NCI-H446 treated with DMSO at 0.1 percent for 48 hours (cell line): ENCODE measurements around the gene NTM.

ENCODE experiments used
- DNase-seq: peaks from one replicate; lab custom pipeline; 2025; lab: John Stamatoyannopoulos, UW

Gene NTM

GRCh38 chr11:132154781-132155180 lies 784.4 kb downstream of the NTM start:
- DNase-seq = no peak

GRCh38 chr11:132158091-132158490 lies 787.7 kb downstream of the NTM start:
- no peak for DNase-seq

DNA sequence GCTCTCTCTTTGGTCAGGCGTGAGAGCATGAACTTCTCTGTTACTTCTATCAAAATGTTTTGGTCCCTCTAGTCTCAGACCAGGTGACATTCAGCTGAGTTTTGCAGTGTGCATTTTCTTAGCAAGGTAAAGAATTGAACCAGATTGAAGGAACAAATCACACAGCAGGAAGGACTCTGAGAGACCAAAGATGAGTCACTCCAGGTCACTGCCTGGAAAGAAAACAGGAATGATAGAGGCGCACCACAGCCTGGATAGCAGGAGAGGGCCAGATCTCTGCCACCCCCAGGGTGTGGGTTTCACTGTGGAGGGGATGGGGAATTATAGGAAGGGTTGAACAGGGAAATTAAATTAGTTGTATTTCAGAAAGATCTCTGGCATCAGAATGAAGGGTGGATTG lies 788.3 kb downstream of the NTM start:
- DNase-seq = no peak

GRCh38 chr11:132161403-132162078 lies 791.1 kb downstream of the NTM start:
- DNase-seq = no peak

GRCh38 chr11:132168344-132168981 lies 798.0 kb downstream of the NTM start:
- no peak for DNase-seq

GRCh38 chr11:132171031-132171430 lies 800.6 kb downstream of the NTM start:
- no peak for DNase-seq

DNA sequence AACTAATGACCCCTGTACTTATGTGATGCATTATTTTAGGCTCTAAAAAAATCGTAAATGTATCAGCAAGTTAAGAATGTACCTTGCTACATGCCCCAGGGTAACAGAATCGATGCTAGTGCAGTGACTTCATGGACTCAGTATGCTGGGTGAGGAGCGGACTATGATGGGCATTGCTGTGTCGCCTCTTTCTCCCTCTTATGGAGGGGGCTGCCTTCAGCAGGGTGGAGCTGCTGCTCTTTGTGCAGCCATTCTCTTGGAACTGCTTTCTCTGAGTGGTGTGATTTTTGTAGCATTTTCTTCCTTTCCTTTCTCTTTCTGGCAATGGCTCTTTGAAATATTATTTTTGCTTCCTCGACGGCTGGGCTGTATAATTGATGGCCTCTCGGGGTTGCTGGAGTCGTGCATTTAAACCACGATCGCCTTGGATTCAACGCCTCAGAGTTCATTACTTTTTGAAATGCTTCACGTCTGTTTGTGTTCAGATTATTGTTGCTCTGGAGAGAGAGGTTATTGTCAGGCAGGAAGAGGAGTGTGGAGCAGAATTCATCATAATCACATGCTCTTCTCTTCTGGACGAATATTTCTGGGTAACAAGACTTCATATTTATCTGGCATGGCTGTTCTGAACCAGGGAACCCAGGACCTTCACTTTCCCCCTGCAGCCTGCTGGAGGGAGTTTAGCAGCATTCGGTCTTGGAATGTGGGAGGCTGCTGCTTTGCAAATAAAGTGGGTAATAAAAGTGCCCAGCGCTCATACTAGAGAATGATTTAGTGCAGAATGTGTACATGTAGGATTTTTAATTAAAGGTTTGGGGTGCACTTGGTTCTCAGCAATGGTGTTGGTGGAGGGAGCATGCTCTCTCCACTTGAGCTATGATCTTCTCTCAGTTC lies 804.2 kb downstream of the NTM start:
- DNase-seq = no peak

DNA sequence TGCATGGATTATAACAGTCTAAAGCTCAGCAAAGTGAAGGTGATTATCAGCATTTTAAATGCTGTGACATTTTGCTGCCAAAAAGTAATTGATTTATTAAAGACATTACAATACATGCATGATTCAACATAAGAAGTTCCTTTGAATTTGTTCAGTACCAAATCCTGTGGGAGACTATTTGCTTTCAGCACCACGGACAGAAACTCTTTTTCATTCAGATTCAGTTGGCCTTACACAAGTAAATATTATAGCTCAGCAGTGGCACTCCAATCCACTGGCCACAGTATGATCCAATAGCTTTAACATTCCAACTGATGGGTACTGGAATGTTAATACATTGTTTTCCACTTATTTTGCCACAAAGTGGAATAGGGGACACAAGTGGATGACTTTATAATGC lies 806.7 kb downstream of the NTM start:
- DNase-seq = no peak

GRCh38 chr11:132184079-132184478 lies 813.7 kb downstream of the NTM start:
- no peak for DNase-seq

DNA sequence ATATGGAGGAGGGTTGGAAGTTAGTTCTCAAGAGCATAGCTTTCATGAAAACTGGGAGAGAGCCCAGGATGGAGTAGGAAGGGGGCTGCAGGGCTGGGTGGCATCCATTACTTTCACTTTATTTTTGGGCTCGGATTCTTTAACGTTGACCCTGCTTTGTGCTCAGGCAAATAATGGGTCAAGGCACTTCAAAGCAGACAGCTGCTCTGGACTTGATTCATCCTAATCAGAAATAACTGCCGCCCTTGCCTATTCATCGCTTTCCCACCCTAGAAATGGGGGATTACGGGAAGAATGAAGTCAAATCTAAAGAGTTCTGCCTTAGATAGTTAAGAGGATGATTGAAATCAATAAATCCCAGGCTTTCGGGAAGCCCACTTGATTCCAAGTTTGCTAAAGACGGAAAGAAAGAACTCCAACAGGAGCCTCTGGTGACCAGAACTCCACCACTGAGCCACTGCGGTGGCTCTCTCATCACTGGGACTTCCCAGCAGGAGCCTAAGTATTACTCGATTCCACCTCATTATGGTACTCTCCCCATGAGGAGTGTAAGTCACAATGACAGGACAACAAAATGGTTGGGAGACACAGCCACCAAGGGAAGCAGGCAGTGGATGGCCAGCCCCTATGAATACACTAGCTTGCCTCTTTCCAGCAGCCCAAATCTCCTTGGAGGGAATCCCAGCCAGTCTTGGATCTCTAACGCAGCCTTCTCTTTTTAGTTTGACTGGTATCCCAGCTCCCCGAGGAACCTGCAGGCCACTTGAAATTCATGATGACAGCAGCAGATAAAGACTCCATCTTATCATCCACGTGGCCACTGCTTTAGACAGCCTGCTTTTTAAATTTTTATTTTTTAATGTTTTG lies 815.5 kb downstream of the NTM start:
- DNase-seq = no peak

DNA sequence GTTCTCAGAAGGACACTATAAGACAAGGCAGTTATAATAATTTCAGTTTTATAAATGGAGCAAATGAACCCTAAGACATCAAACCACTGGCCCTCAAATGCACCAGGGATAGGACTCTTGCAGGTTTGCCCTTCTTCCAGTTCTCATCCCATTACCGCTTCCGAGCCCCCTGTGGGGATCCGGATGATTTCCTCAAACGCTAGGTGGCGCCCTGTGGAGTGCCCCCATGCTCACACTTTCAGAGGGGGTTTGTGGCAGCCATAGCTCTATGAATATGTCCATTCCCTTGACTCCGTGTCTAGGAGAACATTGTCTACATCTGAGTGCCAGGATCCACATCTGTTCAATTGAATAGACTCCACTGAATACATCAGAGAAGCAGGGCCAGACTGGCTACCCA lies 816.3 kb downstream of the NTM start:
- no peak for DNase-seq

- DNase-seq = no peak
Measured at GRCh38 chr11:132187386-132187785, 817.0 kb downstream of the NTM start.

DNA sequence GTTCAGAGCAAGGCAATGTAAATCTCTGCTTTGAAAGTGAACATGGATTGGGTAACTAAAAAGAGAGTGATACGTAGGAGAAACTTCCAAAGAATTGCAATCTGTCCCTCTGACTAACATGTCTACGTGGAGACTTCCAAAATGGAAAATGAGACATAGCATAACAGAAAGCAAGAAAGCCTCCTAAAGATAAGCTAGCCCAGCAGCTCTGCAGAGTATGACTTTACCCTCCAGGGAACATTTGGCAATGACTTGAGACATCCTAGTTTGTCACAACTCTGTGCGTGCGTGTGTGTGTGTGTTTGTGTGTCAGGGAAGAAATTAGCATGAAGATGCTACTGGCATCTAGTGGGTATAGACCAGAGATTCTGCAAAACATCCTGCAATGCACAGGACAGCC lies 817.4 kb downstream of the NTM start:
- DNase-seq = no peak

- DNase-seq = no peak
Measured at GRCh38 chr11:132196928-132197327, 826.5 kb downstream of the NTM start.

GRCh38 chr11:132200353-132200936 lies 830.0 kb downstream of the NTM start:
- no peak for DNase-seq

DNA sequence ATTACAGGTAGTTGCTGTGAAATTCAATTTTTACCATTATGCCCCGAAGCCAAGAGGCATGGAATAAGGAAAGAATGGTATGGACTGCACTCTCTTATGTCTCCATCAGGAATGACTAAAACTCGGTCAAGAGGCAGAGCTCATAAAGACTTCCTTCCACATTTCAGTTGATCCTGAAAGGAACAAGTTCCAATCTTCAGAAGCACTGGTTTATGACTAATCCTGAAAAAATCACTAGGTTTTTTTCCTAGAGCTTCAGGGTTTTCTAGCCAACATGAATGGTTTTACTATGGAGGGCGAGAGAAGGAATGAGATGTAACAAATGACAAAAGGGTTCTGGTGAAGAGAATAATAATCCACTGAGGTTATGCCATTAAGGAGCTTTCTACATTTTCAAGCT lies 832.2 kb downstream of the NTM start:
- no peak for DNase-seq

GRCh38 chr11:132205006-132205405 lies 834.6 kb downstream of the NTM start:
- no peak for DNase-seq

DNA sequence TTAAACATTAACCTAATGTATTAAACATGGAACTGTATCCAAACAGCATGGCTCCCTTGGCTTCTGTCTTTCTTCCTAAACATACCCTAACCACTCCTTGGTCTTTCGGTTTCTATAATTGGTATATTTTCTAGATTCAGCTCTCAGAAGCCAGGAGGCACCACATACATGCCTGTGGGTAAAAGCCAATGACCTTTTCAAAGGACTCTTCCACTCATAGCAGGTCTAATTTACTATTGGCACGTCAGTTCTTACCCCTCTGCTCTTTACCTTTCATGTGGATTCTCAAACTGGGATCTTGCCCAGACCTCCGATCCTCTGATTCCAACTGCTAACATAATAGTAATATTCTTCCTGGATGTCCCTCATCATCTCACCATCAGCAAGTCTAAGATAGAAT lies 835.1 kb downstream of the NTM start:
- DNase-seq = no peak

- DNase-seq = no peak
Measured at GRCh38 chr11:132206993-132207392, 836.6 kb downstream of the NTM start.

DNA sequence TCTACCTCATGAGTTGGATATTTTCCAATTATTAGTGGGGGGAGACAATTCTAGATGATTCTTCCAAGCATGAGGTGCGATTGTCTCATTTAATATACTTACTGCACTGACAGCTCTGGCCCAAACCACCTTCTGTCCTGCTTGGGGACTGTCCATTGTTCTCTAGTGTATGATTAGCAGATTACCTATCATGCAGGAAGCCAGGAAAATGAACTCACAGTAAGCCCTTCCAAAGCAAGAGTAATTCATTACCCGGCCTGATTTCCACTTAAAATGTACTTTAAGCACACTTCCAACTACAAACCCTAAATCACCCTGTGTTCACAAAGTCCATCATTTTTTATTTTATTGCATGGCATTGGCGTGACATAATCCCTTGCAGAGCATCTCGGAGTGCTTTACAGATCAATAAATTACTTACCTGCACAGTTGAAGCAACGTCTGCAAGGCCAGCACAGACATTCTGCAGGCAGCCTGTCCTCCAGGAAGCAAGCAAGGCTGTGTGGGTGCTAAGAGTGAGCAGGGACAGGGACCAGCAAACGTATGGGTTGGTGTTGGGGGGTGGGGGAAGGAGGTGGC lies 838.2 kb downstream of the NTM start:
- no peak for DNase-seq

DNA sequence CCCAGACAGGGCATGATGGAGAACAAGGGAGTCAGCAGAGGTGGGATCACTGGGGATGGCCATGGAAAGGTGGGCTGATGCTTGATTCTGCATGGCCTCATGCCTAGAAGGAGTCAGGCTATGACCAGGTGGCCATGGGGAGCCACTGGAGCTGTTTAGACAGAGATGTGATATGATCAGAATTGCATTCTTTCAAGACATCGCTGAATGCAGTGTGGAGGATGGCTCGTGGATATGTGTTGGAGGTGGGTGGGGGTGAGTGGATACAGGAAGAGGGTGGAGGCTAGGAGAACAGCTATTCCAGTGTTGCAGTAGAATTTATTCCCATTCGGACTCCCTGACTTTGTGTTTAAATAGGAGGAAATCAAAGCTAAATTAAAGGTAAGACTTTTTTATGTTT lies 841.1 kb downstream of the NTM start:
- no peak for DNase-seq
